HuH-7.5 (cell line): ENCODE results near the gene ZNF501.

Experiments
- DNase-seq: peaks from one replicate; pipeline ENCODE4 v3.0.0; 2011; ENCODE audit warnings: low spot score

The ZNF501 gene

GRCh38 chr3:44729384-44729910 lies at the start of gene ZNF501:
TSS of gene ZNF501 (plus strand) at chr3:44729635. CDS start at chr3:44734422, 4,787 bp downstream.
- peak; percentile 81 for DNase-seq

GRCh38 chr3:44680921-44681455 lies 48.4 kb upstream of the ZNF501 start:
- no peak for DNase-seq

GRCh38 chr3:44682182-44682896 lies 47.1 kb upstream of the ZNF501 start:
- no peak for DNase-seq

- peak; percentile 45 for DNase-seq
These were observed 44.2 kb upstream of the ZNF501 start for GRCh38 chr3:44685128-44685800.

GRCh38 chr3:44687898-44688297 lies 41.5 kb upstream of the ZNF501 start:
- no peak for DNase-seq

- DNase-seq, result no peak
These were observed 16.9 kb upstream of the ZNF501 start, which contains the start of gene ZNF502 for GRCh38 chr3:44712455-44713075. TSS of gene ZNF502 (plus strand) at chr3:44712660. CDS start at chr3:44720262, 7,602 bp downstream.

- no peak for DNase-seq
These were observed 8.0 kb upstream of the ZNF501 start for GRCh38 chr3:44721231-44722102.

GRCh38 chr3:44722103-44722401 lies 7.4 kb upstream of the ZNF501 start:
- DNase-seq, result no peak

GRCh38 chr3:44734646-44735168 lies 5.3 kb downstream of the ZNF501 start:
- DNase-seq, result no peak

- no peak for DNase-seq
These were observed 31.6 kb downstream of the ZNF501 start for GRCh38 chr3:44761101-44761423.

- peak; percentile 60 for DNase-seq
These were observed 32.2 kb downstream of the ZNF501 start, which contains the start of the genes KIAA1143 and KIF15 for GRCh38 chr3:44761424-44762169. TSS of gene KIAA1143 (minus strand) at chr3:44761619. CDS start at chr3:44761602, 17 bp downstream. TSS of gene KIF15 (plus strand) at chr3:44761794. CDS start at chr3:44761866, 72 bp downstream.

GRCh38 chr3:44762170-44762677 lies 32.8 kb downstream of the ZNF501 start:
- no peak for DNase-seq

GRCh38 chr3:44762690-44763089 lies 33.3 kb downstream of the ZNF501 start:
- DNase-seq, result no peak

GRCh38 chr3:44764248-44764647 lies 34.8 kb downstream of the ZNF501 start:
- DNase-seq, result no peak

- DNase-seq, result no peak
These were observed 42.1 kb downstream of the ZNF501 start for GRCh38 chr3:44771424-44772098.

- DNase-seq, result no peak
These were observed 42.6 kb downstream of the ZNF501 start for GRCh38 chr3:44772099-44772442.

- no peak for DNase-seq
These were observed 53.5 kb downstream of the ZNF501 start for GRCh38 chr3:44782891-44783290.
